LNCAP (cell line): ENCODE measurements around the gene AHCYL2.

Source experiments
- TF ChIP-seq, protein P1 (sequence below): fragments of 450-650 bp; IDR thresholded peaks from 2 replicates; pipeline ENCODE4 v1.5.1; 2017; ENCODE audit warnings: mild to moderate bottlenecking

Gene AHCYL2

DNA sequence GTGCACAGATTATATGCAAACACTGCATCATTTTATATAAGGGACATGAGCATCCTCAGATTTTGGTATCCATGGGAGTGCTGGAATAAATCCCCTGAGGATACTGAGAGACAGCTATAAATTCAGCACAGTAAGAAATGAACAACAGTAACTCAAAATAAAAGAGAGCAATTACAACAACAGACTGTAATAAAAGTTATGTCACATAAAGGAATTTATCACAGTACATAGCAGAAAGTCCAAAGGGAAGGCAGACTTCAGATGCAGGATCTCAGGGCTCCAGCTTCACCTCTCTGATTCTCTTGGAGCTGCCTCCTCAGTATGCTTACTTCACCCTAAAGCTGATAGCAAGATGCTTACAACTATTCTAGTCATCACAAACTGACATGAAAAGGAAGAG lies 165.5 kb downstream of the AHCYL2 start:
- TF ChIP-seq, protein P1, sequence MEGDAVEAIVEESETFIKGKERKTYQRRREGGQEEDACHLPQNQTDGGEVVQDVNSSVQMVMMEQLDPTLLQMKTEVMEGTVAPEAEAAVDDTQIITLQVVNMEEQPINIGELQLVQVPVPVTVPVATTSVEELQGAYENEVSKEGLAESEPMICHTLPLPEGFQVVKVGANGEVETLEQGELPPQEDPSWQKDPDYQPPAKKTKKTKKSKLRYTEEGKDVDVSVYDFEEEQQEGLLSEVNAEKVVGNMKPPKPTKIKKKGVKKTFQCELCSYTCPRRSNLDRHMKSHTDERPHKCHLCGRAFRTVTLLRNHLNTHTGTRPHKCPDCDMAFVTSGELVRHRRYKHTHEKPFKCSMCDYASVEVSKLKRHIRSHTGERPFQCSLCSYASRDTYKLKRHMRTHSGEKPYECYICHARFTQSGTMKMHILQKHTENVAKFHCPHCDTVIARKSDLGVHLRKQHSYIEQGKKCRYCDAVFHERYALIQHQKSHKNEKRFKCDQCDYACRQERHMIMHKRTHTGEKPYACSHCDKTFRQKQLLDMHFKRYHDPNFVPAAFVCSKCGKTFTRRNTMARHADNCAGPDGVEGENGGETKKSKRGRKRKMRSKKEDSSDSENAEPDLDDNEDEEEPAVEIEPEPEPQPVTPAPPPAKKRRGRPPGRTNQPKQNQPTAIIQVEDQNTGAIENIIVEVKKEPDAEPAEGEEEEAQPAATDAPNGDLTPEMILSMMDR: no peak

DNA sequence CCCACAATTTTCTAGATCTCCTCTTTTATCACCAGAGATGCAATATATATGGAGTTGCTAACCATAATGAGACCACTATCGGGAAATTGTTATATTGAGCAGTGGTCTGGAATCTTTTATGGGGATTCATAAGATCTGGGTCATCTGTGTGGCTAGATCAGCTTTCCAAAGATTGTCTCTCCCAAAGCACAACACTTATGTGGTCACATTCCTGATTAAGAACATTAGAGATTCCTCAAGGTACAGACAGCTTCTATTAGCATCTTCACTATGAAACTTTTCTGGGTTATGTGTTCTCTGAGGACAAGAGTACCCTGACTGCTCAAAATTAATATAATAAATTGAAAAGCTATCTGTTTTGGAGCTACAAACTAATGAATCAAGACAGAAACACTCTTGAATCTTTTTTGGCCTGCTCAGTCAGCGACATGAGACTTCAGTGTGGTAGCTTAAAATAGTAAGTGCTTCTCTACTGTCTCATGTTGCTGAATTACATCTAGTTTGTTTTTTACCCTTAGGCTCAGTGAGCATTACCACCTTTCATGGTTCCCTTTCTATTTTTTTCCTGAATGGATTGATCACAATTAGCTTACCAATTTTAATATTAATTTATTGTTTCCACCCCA lies 166.8 kb downstream of the AHCYL2 start:
- TF ChIP-seq, protein P1: no peak

DNA sequence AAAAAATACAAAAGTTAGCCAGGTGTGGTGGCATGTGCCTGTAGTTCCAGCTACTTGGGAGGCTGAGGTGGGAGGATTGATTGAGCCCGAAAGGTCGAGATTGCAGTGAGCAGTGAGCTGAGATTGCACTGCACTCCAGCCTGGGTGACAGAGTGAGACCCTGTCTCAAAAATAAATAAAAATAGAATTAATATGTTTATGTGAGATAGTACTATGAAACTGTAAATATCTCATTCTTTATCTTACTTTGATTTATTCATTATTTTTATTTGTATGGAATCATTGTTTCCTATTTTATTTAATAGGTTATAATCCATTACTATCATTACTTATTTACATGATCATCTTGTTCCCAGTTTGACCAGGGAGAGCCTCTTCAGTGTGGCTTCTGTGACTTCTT lies 168.4 kb downstream of the AHCYL2 start:
- TF ChIP-seq, protein P1: no peak

DNA sequence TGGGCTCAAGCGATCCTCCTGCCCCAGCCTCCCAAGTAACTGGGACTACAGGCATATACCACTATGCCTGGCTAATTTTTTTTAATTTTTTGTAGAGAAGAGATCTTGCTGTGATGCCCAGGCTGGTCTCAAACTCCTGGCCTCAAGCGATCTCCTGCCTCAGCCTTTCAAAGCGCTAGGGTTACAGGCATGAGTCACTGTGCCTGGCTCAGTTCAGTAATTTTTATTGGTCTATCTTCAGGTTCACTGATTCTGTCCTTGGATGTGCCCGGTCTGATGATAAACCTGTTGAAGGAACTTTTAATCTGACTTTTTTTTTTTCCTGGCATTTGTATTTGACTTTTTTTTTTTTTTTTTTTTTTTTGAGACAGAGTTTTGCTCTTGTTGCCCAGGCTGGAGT lies 169.3 kb downstream of the AHCYL2 start:
- TF ChIP-seq, protein P1: no peak

DNA sequence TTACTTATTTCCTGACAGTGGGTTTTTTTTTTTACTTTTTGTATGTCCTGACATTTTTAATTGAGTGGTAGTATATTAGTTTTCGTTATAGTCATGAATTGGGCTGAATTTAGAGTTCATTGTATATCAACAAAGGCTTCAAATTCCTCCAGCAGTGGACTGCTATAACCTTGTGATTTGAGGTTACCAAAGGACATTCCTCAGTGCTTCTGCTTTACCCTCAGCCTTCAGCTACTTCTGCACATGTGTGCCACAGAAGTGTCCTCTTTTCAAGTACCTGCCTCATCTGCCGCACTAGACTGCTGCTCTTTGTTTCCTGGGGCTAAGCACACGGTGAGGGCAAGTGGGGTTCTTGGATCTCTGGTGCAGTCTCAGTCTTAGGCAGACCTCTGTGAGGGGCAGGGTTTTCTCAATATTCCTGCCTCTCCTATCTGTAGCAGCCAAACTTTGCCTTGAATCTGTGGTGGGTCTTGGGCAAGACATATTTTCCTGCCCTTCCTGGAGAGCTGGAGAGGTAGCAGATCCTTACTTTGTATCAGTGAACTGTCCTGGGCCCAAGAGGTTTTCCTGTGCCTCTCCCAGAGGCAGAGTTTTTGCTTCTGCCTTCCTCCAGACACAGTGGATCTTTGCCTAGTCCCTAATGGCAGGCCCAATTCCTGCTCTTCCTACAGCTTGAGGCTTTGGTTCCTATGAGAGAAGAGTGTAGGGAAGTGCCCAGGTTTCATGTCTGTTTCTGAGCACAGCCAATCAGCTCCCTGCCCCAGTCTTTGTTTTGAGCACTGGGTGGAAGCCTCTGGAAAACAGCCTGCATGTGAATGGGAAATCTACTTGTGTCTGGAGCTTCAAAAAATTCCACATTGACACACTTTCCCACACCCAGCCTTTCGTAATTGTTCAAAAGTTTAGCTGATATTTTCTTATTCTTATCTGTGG lies 170.4 kb downstream of the AHCYL2 start:
- TF ChIP-seq, protein P1: no peak

DNA sequence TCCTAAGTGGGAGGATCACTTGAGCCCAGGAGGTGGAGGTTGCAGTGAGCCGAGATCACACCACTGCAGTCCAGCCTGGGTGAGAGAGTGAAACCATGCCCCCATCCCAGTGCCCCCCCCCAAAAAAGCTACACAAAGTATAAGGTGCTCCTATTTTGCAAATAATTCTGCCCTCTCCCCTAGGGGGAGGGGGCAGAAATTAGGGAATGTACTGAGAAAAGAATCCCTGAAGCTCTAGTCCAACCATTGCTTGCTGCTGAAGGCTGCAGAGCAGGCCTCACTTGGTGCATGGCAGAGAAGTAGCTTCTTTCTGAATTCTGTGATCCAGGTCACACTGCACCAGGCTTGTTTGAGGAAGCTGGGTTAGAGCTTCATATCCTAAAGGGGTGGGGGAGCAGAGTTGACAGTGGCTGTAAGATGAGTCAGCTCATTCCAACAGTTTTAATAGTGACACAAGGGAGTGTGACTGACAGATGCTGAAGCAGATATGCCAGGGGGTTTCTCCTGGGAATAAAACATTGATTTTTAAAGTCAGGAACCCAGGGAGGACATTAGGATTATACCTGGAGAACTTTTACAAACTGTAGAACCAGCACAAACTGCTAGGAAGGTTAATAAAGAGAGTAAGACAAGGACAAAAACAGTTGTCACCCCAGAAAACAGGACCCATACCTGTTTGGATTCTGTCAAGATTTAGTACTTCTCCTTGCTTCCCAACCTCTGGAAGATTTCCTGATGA lies 176.6 kb downstream of the AHCYL2 start:
- TF ChIP-seq, protein P1: no peak
